Endothelial cell of umbilical vein (primary cell): Measurements from ENCODE around the gene MMP8. TPM values are rescaled to one million over a fixed set of nuclear protein-coding genes. Genes with fewer than 3 reads are reported as not detected.

Source experiments
- BruUV-seq: library from RNA; stranded (reverse); fragments of 400-500 nt; replicated peaks from 2 replicates; lab custom pipeline; 2021; lab: Mats Ljungman, UMichigan
- CTCF ChIA-PET: fragments of 300-600, 350-600 bp; sonication (Branson Sonifier 250); formaldehyde crosslinking; loops from one replicate; lab custom pipeline; 2021; ENCODE audit warnings: antibody characterized with exemption, inconsistent platforms; lab: Charles Lee
- POLR2A ChIA-PET: fragments of 300-600, 350-600 bp; sonication (Branson Sonifier 250); formaldehyde crosslinking; loops from one replicate; lab custom pipeline; 2021; ENCODE audit warnings: antibody characterized with exemption, inconsistent platforms; lab: Charles Lee
- DNase-seq: peaks from one replicate; pipeline ENCODE4 v3.0.0-alpha.2; 2011; ENCODE audit warnings: low read depth, low spot score
- FAIRE-seq: peaks from 2 replicates; lab custom pipeline; 2011; peaks lifted over from hg19 to GRCh38; lab: Jason Lieb, UNC
- H2AFZ ChIP-seq: 2 replicates; pipeline ENCODE4 v1.6.0; 2012; ENCODE audit warnings: low read depth, low read length, control low read depth, inconsistent platforms
- H3K27ac ChIP-seq: 2 replicates; pipeline ENCODE4 v1.5.1; 2011; ENCODE audit warnings: low read depth, mild to moderate bottlenecking, control low read depth, low read length, moderate library complexity; ENCODE audit not compliant: insufficient read depth
- H3K27me3 ChIP-seq, 2 experiments: 2 replicates each; pipeline versions ENCODE4 v1.6.0 to v1.6.1; 2011; ENCODE audit warnings: low read length in 2 of 2, mixed read lengths in 1 of 2; ENCODE audit not compliant: control insufficient read depth in 2 of 2, insufficient read depth in 2 of 2
- H3K36me3 ChIP-seq, 2 experiments: 2 replicates in 1 of 2; 3 replicates in 1 of 2; pipeline ENCODE4 v1.5.1; 2011; ENCODE audit warnings: low read length in 2 of 2, mild to moderate bottlenecking in 1 of 2, moderate library complexity in 1 of 2; ENCODE audit not compliant: control insufficient read depth in 2 of 2, insufficient read depth in 2 of 2; ENCODE audit errors: extremely low read depth in 1 of 2
- H3K4me1 ChIP-seq: 3 replicates; pipeline ENCODE4 v1.5.1; 2011; ENCODE audit warnings: mild to moderate bottlenecking, low read length; ENCODE audit not compliant: control insufficient read depth, insufficient read depth; ENCODE audit errors: extremely low read depth
- H3K4me2 ChIP-seq: 2 replicates; pipeline ENCODE4 v1.6.1; 2011; ENCODE audit warnings: low read length, control low read depth, mixed read lengths; ENCODE audit not compliant: insufficient read depth
- H3K4me3 ChIP-seq, 3 experiments: fragments of 200-600 bp in 1 of 3; sonication (generic), shearing (Covaris generic) in 1 of 3; replicated peaks in 1 of 3; 2 replicates each; pipeline ENCODE4 v1.5.1; 2011 to 2016; ENCODE audit warnings: control low read depth in 3 of 3, low read length in 3 of 3, mild to moderate bottlenecking in 2 of 3, inconsistent platforms in 1 of 3, low read depth in 1 of 3, moderate library complexity in 1 of 3; ENCODE audit not compliant: insufficient read depth in 1 of 3
- H3K79me2 ChIP-seq: 2 replicates; pipeline ENCODE4 v1.6.0; 2012; ENCODE audit warnings: low read length, inconsistent platforms; ENCODE audit not compliant: control insufficient read depth, insufficient read depth
- H3K9ac ChIP-seq: replicated peaks from 2 replicates; pipeline ENCODE3; 2011; ENCODE audit warnings: low read length, control low read depth; ENCODE audit not compliant: insufficient read depth; ENCODE audit errors: extremely low read depth
- H3K9me1 ChIP-seq: replicated peaks from 3 replicates; pipeline ENCODE4 v1.6.0; 2011; ENCODE audit warnings: mild to moderate bottlenecking, low read length; ENCODE audit not compliant: control insufficient read depth, insufficient read depth; ENCODE audit errors: extremely low read depth
- H3K9me3 ChIP-seq: replicated peaks from 2 replicates; pipeline ENCODE4 v1.5.1; 2012; ENCODE audit warnings: low read length, inconsistent platforms; ENCODE audit not compliant: control insufficient read depth, insufficient read depth
- H4K20me1 ChIP-seq: replicated peaks from 2 replicates; pipeline ENCODE3; 2011; ENCODE audit warnings: mild to moderate bottlenecking, low read length; ENCODE audit not compliant: control insufficient read depth, insufficient read depth; ENCODE audit errors: extremely low read depth
- CTCF ChIP-seq, 2 donors: IDR thresholded peaks; 1 replicate in 1 of 2; 2 replicates in 1 of 2; pipeline ENCODE4 v1.5.1; 2011; ENCODE audit warnings: low read length in 2 of 2, mild to moderate bottlenecking in 2 of 2, moderate library complexity in 2 of 2, control low read depth in 1 of 2, inconsistent platforms in 1 of 2, low read depth in 1 of 2; ENCODE audit not compliant: insufficient read depth in 1 of 2; ENCODE audit errors: extremely low read depth in 1 of 2
- EZH2 ChIP-seq: IDR thresholded peaks from 2 replicates; pipeline ENCODE4 v1.6.1; 2012; ENCODE audit warnings: borderline replicate concordance, low read depth, mild to moderate bottlenecking, moderate library complexity, low read length, inconsistent platforms; ENCODE audit not compliant: severe bottlenecking
- FOS ChIP-seq: IDR thresholded peaks from 2 replicates; pipeline ENCODE4 v1.6.1; 2011; ENCODE audit warnings: mild to moderate bottlenecking, low read length, moderate library complexity, borderline replicate concordance; ENCODE audit not compliant: insufficient read depth
- GATA2 ChIP-seq: IDR thresholded peaks from 2 replicates; pipeline ENCODE4 v1.7.0; 2011; ENCODE audit warnings: low read depth, mild to moderate bottlenecking, moderate library complexity, mixed read lengths, low read length; ENCODE audit not compliant: insufficient read length, insufficient read depth
- JUN ChIP-seq: IDR thresholded peaks from 2 replicates; pipeline ENCODE4 v1.6.1; 2011; ENCODE audit warnings: borderline replicate concordance, low read depth; ENCODE audit not compliant: insufficient read length, insufficient read depth
- MAX ChIP-seq: IDR thresholded peaks from 2 replicates; pipeline ENCODE4 v1.6.1; 2011; ENCODE audit not compliant: insufficient read depth, insufficient read length
- MYC ChIP-seq: IDR thresholded peaks from one replicate; pipeline ENCODE4 v1.6.1; 2011; ENCODE audit warnings: mild to moderate bottlenecking, low read depth, low read length
- POLR2A ChIP-seq: IDR thresholded peaks from 2 replicates; pipeline ENCODE4 v1.6.1; 2012; ENCODE audit warnings: low read depth, mild to moderate bottlenecking, control low read depth, low read length
- POLR2AphosphoS5 ChIP-seq: IDR thresholded peaks from 2 replicates; pipeline ENCODE4 v1.6.1; 2012; ENCODE audit warnings: low read depth, mild to moderate bottlenecking, control low read depth, low read length, moderate library complexity; ENCODE audit not compliant: insufficient read depth
- dilution Hi-C: fragments of 300-500 bp; cut with MboI; formaldehyde crosslinking; loops from one replicate; pipeline ENCODE4 v1.15.0; 2019; ENCODE audit warnings: low sequenced_read_pairs; ENCODE audit not compliant: extremely low pct_ligation_motif_present
- intact Hi-C: fragments of 100-400 bp; cut with micrococcal nuclease; formaldehyde crosslinking; loops from one replicate; pipeline ENCODE4 v1.10.0; 2022
- polyA plus RNA-seq, 4 experiments: library from polyadenylated mRNA; depleted of rRNA in 3 of 4; stranded (reverse) in 3 of 4; unstranded in 1 of 4; fragments of >200 nt; gene quantifications; 2 replicates each; pipeline versions ENCODE4 v1.2.1 to v1.2.3, GENCODE V29; 2011 to 2012; ENCODE audit warnings: missing spikeins in 1 of 4
- total RNA-seq: library from RNA; stranded (reverse); gene quantifications from 2 replicates; pipeline ENCODE4 v1.2.3, GENCODE V29; 2021

The MMP8 gene
- total and polyA plus RNA-seq, 2 donors (not counting 3 experiments of a cell fraction or from before 2014, with no cell fraction given) = not detected

GRCh38 chr11:102695201-102695600 lies 29.6 kb downstream of the MMP8 start:
- Histone ChIP-seq H3K36me3 (no peaks in the 10 kb centered on the region), H3K4me3 (no peak overlapping the region), H3K9ac (no peak overlapping the region), H4K20me1 (no peaks in the 10 kb centered on the region), H2AFZ (no peak overlapping the region), H3K4me1 (no peaks in the 10 kb centered on the region), H3K79me2 (no peaks in the 10 kb centered on the region), H3K4me2 (no peak overlapping the region), H3K27ac (no peak overlapping the region), H3K9me1 (no peaks in the 10 kb centered on the region), H3K9me3 (no peaks in the 10 kb centered on the region), H3K27me3 (peaks cover 6 to 19% of the 10 kb centered on the region in 2 experiments)
- ChIA-PET POLR2A (no interaction called here), CTCF (no interaction called here)
- intact Hi-C loops = no loop called here
- DNase-seq = no peak
- no peak for FAIRE-seq
- TF ChIP-seq JUN (no peak), MAX (no peak), FOS (no peak), MYC (no peak)
- BruUV-seq = no TSS peak
- dilution Hi-C loops = no loop called here

GRCh38 chr11:102685754-102686153 lies 39.0 kb downstream of the MMP8 start:
- FAIRE-seq (no peak), DNase-seq (no peak)
- dilution Hi-C loops = no loop called here
- CTCF ChIA-PET = interaction anchor here (1.0 to 1.6 kb wide), 4 partner anchors 14 to 95 kb away, joined by 3 to 5 read pairs (median 3); partner anchors contain the start of gene MMP10
- Histone ChIP-seq H3K27me3 (peaks cover 0 to 4% of the 10 kb centered on the region in 2 experiments), H3K36me3 (no peaks in the 10 kb centered on the region), H3K4me2 (no peak overlapping the region), H3K9me1 (no peaks in the 10 kb centered on the region), H3K4me3 (no peak overlapping the region), H4K20me1 (no peaks in the 10 kb centered on the region), H3K9ac (no peak overlapping the region), H2AFZ (no peak overlapping the region), H3K27ac (no peak overlapping the region), H3K4me1 (no peaks in the 10 kb centered on the region), H3K79me2 (no peaks in the 10 kb centered on the region), H3K9me3 (no peaks in the 10 kb centered on the region)
- BruUV-seq = no TSS peak
- POLR2A ChIA-PET = no interaction called here
- TF ChIP-seq MAX = no peak
- no peak for TF ChIP-seq GATA2
- no peak for TF ChIP-seq JUN
- TF ChIP-seq EZH2 = no peak
- no peak for TF ChIP-seq POLR2AphosphoS5
- no peak for TF ChIP-seq POLR2A
- no peak for TF ChIP-seq MYC
- no peak for TF ChIP-seq FOS
- TF ChIP-seq CTCF (IDR thresholded peaks at IDR 0.05; ENCODE audit: extremely low read depth in 1 of 2, insufficient read depth in 1 of 2, low read depth in 1 of 2, low read length in 2 of 2) = no peak
- intact Hi-C loops = no loop called here
